Karpas-422 (cell line): Measurements from ENCODE around the gene DNAJC16. TPM values are rescaled to one million over a fixed set of nuclear protein-coding genes. Genes with fewer than 3 reads are reported as not detected.
A peak's percentile ranks its signal among the peaks of the same experiment; 100 is the strongest.

Experiments
- DNase-seq: peaks from one replicate; pipeline ENCODE4 v3.0.0-alpha.2; 2015
- H2AFZ ChIP-seq: fragments of 200-600 bp; sonication (generic); 2 replicates; pipeline ENCODE4 v1.6.1; 2014; ENCODE audit warnings: antibody characterized with exemption, low read length, mixed read lengths
- H3K27ac ChIP-seq: fragments of 200-600 bp; sonication (generic); 2 replicates; pipeline ENCODE4 v1.5.1; 2014; ENCODE audit warnings: mild to moderate bottlenecking, low read length, moderate library complexity
- H3K27me3 ChIP-seq: fragments of 200-600 bp; sonication (generic); 2 replicates; pipeline ENCODE4 v1.6.1; 2014; ENCODE audit warnings: low read length, mixed read lengths
- H3K36me3 ChIP-seq: fragments of 200-600 bp; sonication (generic); 2 replicates; pipeline ENCODE4 v1.6.1; 2014; ENCODE audit warnings: low read length, mixed read lengths; ENCODE audit not compliant: insufficient read depth
- H3K4me1 ChIP-seq: fragments of 200-600 bp; sonication (generic); 2 replicates; pipeline ENCODE4 v1.6.1; 2014; ENCODE audit warnings: mild to moderate bottlenecking, low read length, mixed read lengths
- H3K4me2 ChIP-seq: fragments of 200-600 bp; sonication (generic); 2 replicates; pipeline ENCODE4 v1.6.1; 2014; ENCODE audit warnings: low read length, low read depth, mild to moderate bottlenecking; ENCODE audit not compliant: poor library complexity, severe bottlenecking
- H3K4me3 ChIP-seq: fragments of 200-600 bp; sonication (generic); 2 replicates; pipeline ENCODE4 v1.5.1; 2014; ENCODE audit warnings: mild to moderate bottlenecking, antibody characterized with exemption, low read length, mixed read lengths
- H3K79me2 ChIP-seq: fragments of 200-600 bp; sonication (generic); 2 replicates; pipeline ENCODE4 v1.6.1; 2014; ENCODE audit warnings: mild to moderate bottlenecking, low read length, mixed read lengths
- H3K9ac ChIP-seq: fragments of 200-600 bp; sonication (generic); 2 replicates; pipeline ENCODE4 v1.6.0; 2014; ENCODE audit warnings: low read length
- H3K9me2 ChIP-seq: fragments of 200-600 bp; sonication (generic), shearing (Covaris generic); replicated peaks from 2 replicates; pipeline ENCODE4 v1.6.0; 2014; ENCODE audit warnings: mild to moderate bottlenecking, low read length, moderate library complexity; ENCODE audit not compliant: insufficient read depth
- H3K9me3 ChIP-seq: fragments of 300-700, 200-600 bp; sonication (generic); 2 replicates; pipeline ENCODE4 v1.6.1; 2014; ENCODE audit warnings: low read length, mixed read lengths
- H4K20me1 ChIP-seq: fragments of 200-600 bp; sonication (generic); 2 replicates; pipeline ENCODE4 v1.6.1; 2014; ENCODE audit warnings: mild to moderate bottlenecking, antibody characterized with exemption, low read length, low read depth; ENCODE audit not compliant: insufficient read depth
- total RNA-seq: library from RNA; depleted of rRNA; stranded (reverse); fragments of >200 nt; shearing (Covaris generic); gene quantifications from 2 replicates; pipeline ENCODE4 v1.2.3, GENCODE V29; 2014; ENCODE audit warnings: low replicate concordance

Gene DNAJC16
- total RNA-seq, 1 experiment from 2014 or later: 31.0 TPM

GRCh38 chr1:15500184-15501178, 26.2 kb upstream of the DNAJC16 start:
- Histone ChIP-seq H3K4me3 (no peak overlapping the region), H3K27me3 (no peaks in the 10 kb centered on the region), H3K27ac (no peak overlapping the region), H2AFZ (no peak overlapping the region), H3K4me2 (no peak overlapping the region), H3K4me1 (no peaks in the 10 kb centered on the region), H3K36me3 (peaks cover 15% of the 10 kb centered on the region), H3K9me2 (no peaks in the 10 kb centered on the region), H3K79me2 (no peaks in the 10 kb centered on the region), H3K9me3 (no peaks in the 10 kb centered on the region), H3K9ac (no peak overlapping the region), H4K20me1 (peaks cover 4% of the 10 kb centered on the region; the same call in 1 of the 2 replicates)
- DNase-seq: peak; percentile 49

- H3K79me2 ChIP-seq: no peaks in the 10 kb centered on the region
- H3K27ac ChIP-seq: no peak overlapping the region
- H3K9me2 ChIP-seq: no peaks in the 10 kb centered on the region
- no peak overlapping the region for H3K4me3 ChIP-seq
- no peak overlapping the region for H3K4me2 ChIP-seq
- H3K4me1 ChIP-seq: no peaks in the 10 kb centered on the region
- no peak overlapping the region for H2AFZ ChIP-seq
- no peaks in the 10 kb centered on the region for H3K27me3 ChIP-seq
- peaks cover 4% of the 10 kb centered on the region; the same call in 1 of the 2 replicates for H4K20me1 ChIP-seq
- no peaks in the 10 kb centered on the region for H3K9me3 ChIP-seq
- peak; percentile 87 for DNase-seq
- H3K36me3 ChIP-seq: peaks cover 15% of the 10 kb centered on the region
- no peak overlapping the region for H3K9ac ChIP-seq
These were observed 25.2 kb upstream of the DNAJC16 start for GRCh38 chr1:15501208-15502032.

- Histone ChIP-seq H3K9me2 (no peaks in the 10 kb centered on the region), H3K36me3 (peaks cover 11% of the 10 kb centered on the region), H3K4me1 (peaks cover 26% of the 10 kb centered on the region), H3K27me3 (no peaks in the 10 kb centered on the region), H4K20me1 (peaks cover 4% of the 10 kb centered on the region; the same call in 1 of the 2 replicates), H3K9me3 (no peaks in the 10 kb centered on the region), H3K4me2 (no peak overlapping the region), H3K4me3 (no peak overlapping the region), H3K9ac (no peak overlapping the region), H2AFZ (no peak overlapping the region), H3K27ac (no peak overlapping the region), H3K79me2 (peaks cover 8% of the 10 kb centered on the region; the same call in 1 of the 2 replicates)
- no peak for DNase-seq
These were observed 22.2 kb upstream of the DNAJC16 start for GRCh38 chr1:15504436-15504835.

GRCh38 chr1:15506831-15507230, 19.8 kb upstream of the DNAJC16 start:
- Histone ChIP-seq H3K4me3 (no peak overlapping the region), H3K27me3 (no peaks in the 10 kb centered on the region), H4K20me1 (no peaks in the 10 kb centered on the region), H3K4me1 (peaks cover 33% of the 10 kb centered on the region), H3K27ac (peak overlapping the region; percentile 70), H3K36me3 (0 out of 2 replicates have a peak, but pooled peaks cover 7% of the 10 kb centered on the region), H3K4me2 (peak overlapping the region; percentile 56), H3K9ac (peak overlapping the region; percentile 46; the same call in 1 of the 2 replicates), H2AFZ (no peak overlapping the region), H3K79me2 (peaks cover 18% of the 10 kb centered on the region), H3K9me2 (no peaks in the 10 kb centered on the region), H3K9me3 (no peaks in the 10 kb centered on the region)
- DNase-seq: no peak

GRCh38 chr1:15507278-15507677, 19.4 kb upstream of the DNAJC16 start:
- peak overlapping the region; percentile 46 for H3K9ac ChIP-seq
- no peaks in the 10 kb centered on the region for H3K9me3 ChIP-seq
- peak overlapping the region; percentile 25; the same call in 1 of the 2 replicates for H3K4me3 ChIP-seq

GRCh38 chr1:15508700-15509487, 17.8 kb upstream of the DNAJC16 start:
- H3K4me1 ChIP-seq: peaks cover 33% of the 10 kb centered on the region
- no peaks in the 10 kb centered on the region for H4K20me1 ChIP-seq
- H2AFZ ChIP-seq: no peak overlapping the region
- no peaks in the 10 kb centered on the region for H3K27me3 ChIP-seq
- H3K4me2 ChIP-seq: peak overlapping the region; percentile 49
- H3K9me2 ChIP-seq: no peaks in the 10 kb centered on the region
- no peaks in the 10 kb centered on the region for H3K9me3 ChIP-seq
- peak overlapping the region; percentile 70 for H3K27ac ChIP-seq
- H3K79me2 ChIP-seq: peaks cover 29% of the 10 kb centered on the region
- no peak overlapping the region; the same call in 1 of the 2 replicates for H3K9ac ChIP-seq
- H3K4me3 ChIP-seq: peak overlapping the region; percentile 36; the same call in 1 of the 2 replicates
- 0 out of 2 replicates have a peak, but pooled peaks cover 10% of the 10 kb centered on the region for H3K36me3 ChIP-seq
- DNase-seq: peak; percentile 75

More at GRCh38 chr1:15507278-15507677, 19.4 kb upstream of the DNAJC16 start:
- Histone ChIP-seq H4K20me1 (no peaks in the 10 kb centered on the region), H3K4me2 (peak overlapping the region; percentile 56), H2AFZ (no peak overlapping the region), H3K79me2 (peaks cover 21% of the 10 kb centered on the region), H3K4me1 (peaks cover 33% of the 10 kb centered on the region), H3K27me3 (no peaks in the 10 kb centered on the region), H3K36me3 (0 out of 2 replicates have a peak, but pooled peaks cover 9% of the 10 kb centered on the region), H3K27ac (peak overlapping the region; percentile 70), H3K9me2 (no peaks in the 10 kb centered on the region)
- peak; percentile 46 for DNase-seq

- Histone ChIP-seq H3K27me3 (no peaks in the 10 kb centered on the region), H3K4me2 (peak overlapping the region; percentile 49), H3K9me3 (no peaks in the 10 kb centered on the region), H4K20me1 (no peaks in the 10 kb centered on the region), H2AFZ (no peak overlapping the region), H3K4me1 (peaks cover 33% of the 10 kb centered on the region), H3K79me2 (peaks cover 36% of the 10 kb centered on the region), H3K4me3 (no peak overlapping the region), H3K27ac (peak overlapping the region; percentile 70; the same call in 1 of the 2 replicates), H3K9me2 (no peaks in the 10 kb centered on the region), H3K36me3 (0 out of 2 replicates have a peak, but pooled peaks cover 10% of the 10 kb centered on the region), H3K9ac (no peak overlapping the region)
- DNase-seq: no peak
These were observed 17.1 kb upstream of the DNAJC16 start for GRCh38 chr1:15509586-15509985.
